Gastrocnemius medialis (tissue), 4 donors: ENCODE data around the gene ERF. TPM values are rescaled to one million over a fixed set of nuclear protein-coding genes. Genes with fewer than 3 reads are reported as not detected.

Experiments used
- ATAC-seq, 2 donors: fragments of 150-250 bp; one replicate each; pipeline ENCODE4 v1.9.1; 2016
- DNase-seq, 2 donors: peaks; one replicate each; pipeline ENCODE4 v3.0.0-alpha.2; 2019
- H3K27ac ChIP-seq, 4 donors: fragments of 200-600 bp; sonication (generic); 1 replicate in 1 of 4; 2 replicates in 3 of 4; pipeline ENCODE4 v1.5.1; 2016 to 2018; ENCODE audit warnings: mild to moderate bottlenecking in 2 of 4, moderate library complexity in 1 of 4
- H3K27me3 ChIP-seq, 3 donors: fragments of 200-600 bp; sonication (generic) in 2 of 3; 1 replicate in 1 of 3; 2 replicates in 2 of 3; pipeline versions ENCODE4 v1.5.1 to v1.6.0; 2016 to 2019; ENCODE audit warnings: mild to moderate bottlenecking in 1 of 3, moderate library complexity in 1 of 3
- H3K36me3 ChIP-seq, 2 donors: fragments of 200-600 bp; sonication (generic) in 1 of 2; one replicate each; pipeline ENCODE4 v1.5.1; 2017 to 2018
- H3K4me1 ChIP-seq, 2 donors: fragments of 200-600 bp; sonication (generic) in 1 of 2; one replicate each; pipeline ENCODE4 v1.5.1; 2016 to 2017; ENCODE audit warnings: mild to moderate bottlenecking in 2 of 2
- H3K4me3 ChIP-seq, 4 donors: fragments of 200-600 bp; sonication (generic) in 3 of 4; 1 replicate in 1 of 4; 2 replicates in 3 of 4; pipeline ENCODE4 v1.5.1; 2016 to 2019; ENCODE audit warnings: mild to moderate bottlenecking in 2 of 4
- H3K9me3 ChIP-seq, 3 donors: fragments of 200-600 bp; sonication (generic) in 2 of 3; 1 replicate in 1 of 3; 2 replicates in 2 of 3; pipeline ENCODE4 v1.5.1; 2016 to 2019
- CTCF ChIP-seq, 5 experiments: fragments of 450-650 bp in 3 of 5; fragments of 200-600 bp in 2 of 5; sonication (generic) in 2 of 5; IDR thresholded peaks in 4 of 5; conservative IDR thresholded peaks in 1 of 5; 1 replicate in 4 of 5; 2 replicates in 1 of 5; pipeline ENCODE4 v1.5.1; 2016 to 2019; ENCODE audit warnings: antibody characterized with exemption in 5 of 5, mild to moderate bottlenecking in 3 of 5, moderate library complexity in 3 of 5
- POLR2A ChIP-seq, 2 donors: fragments of 450-650 bp; IDR thresholded peaks; one replicate each; pipeline ENCODE4 v1.6.1; 2017; ENCODE audit warnings: antibody characterized with exemption in 2 of 2, mild to moderate bottlenecking in 2 of 2, moderate library complexity in 2 of 2
- in situ Hi-C, 4 donors: fragments of 200-750 bp; cut with MboI; loops; one replicate each; pipeline versions ENCODE4 v1.15.0 to v1.8.0; 2017; ENCODE audit warnings: low sequenced_read_pairs in 4 of 4
- intact Hi-C: fragments of 100-400 bp; cut with DNase I; formaldehyde crosslinking; loops from one replicate; pipeline ENCODE4 v1.15.1; 2023; ENCODE audit warnings: low total_unique reads
- total RNA-seq, 4 donors: library from RNA; depleted of rRNA; stranded (reverse); fragments of >200 nt; gene quantifications; one replicate each; pipeline versions ENCODE4 v1.1.0 to v1.2.3, GENCODE V29; 2016

ERF gene
- total RNA-seq, 4 donors from 2014 or later: 14.0 to 26.7 (median 14.8) TPM

GRCh38 chr19:42252365-42253244 lies 2.3 kb downstream of the ERF start:
- H3K4me1 ChIP-seq: peaks cover 30 to 31% of the 10 kb centered on the region in 2 donors
- intact Hi-C loops: loop anchor here (2.0 kb wide), 1 partner anchor 72 kb away; the partner anchor contains the start of gene MEGF8
- ATAC-seq: no peak

GRCh38 chr19:42251572-42252358 lies 3.2 kb downstream of the ERF start:
- no peak for DNase-seq
- in situ Hi-C loops: no loop called here
- peaks cover 26 to 31% of the 10 kb centered on the region in 2 donors for H3K4me1 ChIP-seq
- H3K9me3 ChIP-seq: no peaks in the 10 kb centered on the region
- peak overlapping the region; percentile 91 to 94 (median 92) for H3K27ac ChIP-seq
- no peak for ATAC-seq
- H3K4me3 ChIP-seq: peak overlapping the region; percentile 60 to 90 (median 76)
- intact Hi-C loops: loop anchor here (2.0 kb wide), 1 partner anchor 73 kb away; the partner anchor contains the start of gene MEGF8
- TF ChIP-seq CTCF (IDR thresholded peaks at IDR 0.05 in 4 of 5, conservative IDR thresholded peaks at IDR 0.05 in 1 of 5): no peak
- no peak for TF ChIP-seq POLR2A (IDR thresholded peaks at IDR 0.05)
- H3K27me3 ChIP-seq: peaks cover 14 to 34% (median 34%) of the 10 kb centered on the region in 3 donors
- H3K36me3 ChIP-seq: no peaks in the 10 kb centered on the region

More at GRCh38 chr19:42252365-42253244, 2.3 kb downstream of the ERF start:
- H3K27ac ChIP-seq: peak overlapping the region; percentile 91 to 94 (median 92)
- peak in 1 of 2 donors; percentile 33 for DNase-seq
- no peaks in the 10 kb centered on the region for H3K36me3 ChIP-seq
- H3K4me3 ChIP-seq: peak overlapping the region; percentile 60 to 90 (median 76)
- in situ Hi-C loops: no loop called here
- peak; percentile 2 to 8 for TF ChIP-seq POLR2A (IDR thresholded peaks at IDR 0.05)
- no peak for TF ChIP-seq CTCF (IDR thresholded peaks at IDR 0.05 in 4 of 5, conservative IDR thresholded peaks at IDR 0.05 in 1 of 5)
- peaks cover 19 to 40% (median 37%) of the 10 kb centered on the region in 3 donors for H3K27me3 ChIP-seq
- H3K9me3 ChIP-seq: no peaks in the 10 kb centered on the region

GRCh38 chr19:42250666-42251531 lies 4.0 kb downstream of the ERF start:
- Histone ChIP-seq H3K36me3 (no peaks in the 10 kb centered on the region), H3K27me3 (peaks cover 9 to 27% (median 26%) of the 10 kb centered on the region in 3 donors), H3K27ac (peak overlapping the region; percentile 91 to 94 (median 92)), H3K4me3 (peak overlapping the region in 3 of 4 donors; percentile 5 to 36 (median 6)), H3K4me1 (peaks cover 32 to 33% of the 10 kb centered on the region in 2 donors), H3K9me3 (no peaks in the 10 kb centered on the region)
- ATAC-seq: no peak
- TF ChIP-seq POLR2A (IDR thresholded peaks at IDR 0.05) (no peak), CTCF (IDR thresholded peaks at IDR 0.05 in 4 of 5, conservative IDR thresholded peaks at IDR 0.05 in 1 of 5) (no peak)
- intact Hi-C loops: no loop called here
- no peak for DNase-seq
- in situ Hi-C loops: no loop called here

GRCh38 chr19:42250183-42250665 lies 4.7 kb downstream of the ERF start:
- no peaks in the 10 kb centered on the region for H3K36me3 ChIP-seq
- DNase-seq: peak in 1 of 2 donors; percentile 41
- no peaks in the 10 kb centered on the region for H3K9me3 ChIP-seq
- in situ Hi-C loops: no loop called here
- ATAC-seq: no peak
- H3K4me3 ChIP-seq: peak overlapping the region in 2 of 4 donors; percentile 5 to 36
- peaks cover 4 to 20% (median 20%) of the 10 kb centered on the region in 3 donors for H3K27me3 ChIP-seq
- H3K27ac ChIP-seq: peak overlapping the region; percentile 91 to 94 (median 92)
- TF ChIP-seq POLR2A (IDR thresholded peaks at IDR 0.05): no peak
- no peak for TF ChIP-seq CTCF (IDR thresholded peaks at IDR 0.05 in 4 of 5, conservative IDR thresholded peaks at IDR 0.05 in 1 of 5)
- peaks cover 36 to 38% of the 10 kb centered on the region in 2 donors for H3K4me1 ChIP-seq
- intact Hi-C loops: no loop called here
